Stimulated activated effector memory CD8-positive, alpha-beta T cell treated with anti-CD3 and anti-CD28 coated beads, Interleukin-12 subunit alpha, Interleukin-12 subunit beta, amount 100 ng/mL, for 72 hours (primary cell): ENCODE data around the gene CDHR3.

Experiments
- ATAC-seq: fragments of 150-1000 bp; cut with Tn5 transposase; 2 replicates; pipeline ENCODE4 v1.10.0; 2021
- DNase-seq, 2 donors: peaks; one replicate each; pipeline ENCODE4 v3.0.0; 2021 to 2022; ENCODE audit warnings: low spot score in 2 of 2
- H3K27ac Mint-ChIP-seq: one replicate; pipeline ENCODE4 v1.8.0; 2022; ENCODE audit warnings: mild to moderate bottlenecking, mixed read lengths
- H3K36me3 Mint-ChIP-seq: one replicate; pipeline ENCODE4 v1.8.0; 2022; ENCODE audit warnings: mild to moderate bottlenecking, mixed read lengths
- H3K4me1 Mint-ChIP-seq: one replicate; pipeline ENCODE4 v1.8.0; 2022; ENCODE audit warnings: mixed read lengths
- H3K4me3 Mint-ChIP-seq: one replicate; pipeline ENCODE4 v1.8.0; 2022; ENCODE audit warnings: mild to moderate bottlenecking, mixed read lengths
- H3K9me3 Mint-ChIP-seq: one replicate; pipeline ENCODE4 v1.8.0; 2022; ENCODE audit warnings: mixed read lengths

The CDHR3 gene

GRCh38 chr7:106038916-106039315, 75.9 kb downstream of the CDHR3 start:
- Mint-ChIP-seq H3K36me3 (no peaks in the 10 kb centered on the region), H3K4me1 (peaks cover 23% of the 10 kb centered on the region), H3K9me3 (no peaks in the 10 kb centered on the region), H3K27ac (no peak overlapping the region), H3K4me3 (no peak overlapping the region)
- no peak for ATAC-seq
- DNase-seq: no peak

GRCh38 chr7:106039486-106040060, 76.5 kb downstream of the CDHR3 start:
- no peak overlapping the region for H3K27ac Mint-ChIP-seq
- ATAC-seq (no peak), DNase-seq (no peak)
- peaks cover 23% of the 10 kb centered on the region for H3K4me1 Mint-ChIP-seq
- H3K36me3 Mint-ChIP-seq: no peaks in the 10 kb centered on the region
- no peaks in the 10 kb centered on the region for H3K9me3 Mint-ChIP-seq
- H3K4me3 Mint-ChIP-seq: no peak overlapping the region

- no peak overlapping the region for H3K27ac Mint-ChIP-seq
- H3K36me3 Mint-ChIP-seq: no peaks in the 10 kb centered on the region
- DNase-seq: no peak
- no peak for ATAC-seq
- H3K4me1 Mint-ChIP-seq: peaks cover 23% of the 10 kb centered on the region
- no peaks in the 10 kb centered on the region for H3K9me3 Mint-ChIP-seq
- H3K4me3 Mint-ChIP-seq: no peak overlapping the region
Observed at GRCh38 chr7:106041140-106041717, 78.2 kb downstream of the CDHR3 start.

- peaks cover 23% of the 10 kb centered on the region for H3K4me1 Mint-ChIP-seq
- H3K4me3 Mint-ChIP-seq: no peak overlapping the region
- H3K9me3 Mint-ChIP-seq: no peaks in the 10 kb centered on the region
- ATAC-seq (no peak), DNase-seq (no peak)
- no peaks in the 10 kb centered on the region for H3K36me3 Mint-ChIP-seq
- no peak overlapping the region for H3K27ac Mint-ChIP-seq
Observed at GRCh38 chr7:106042196-106042611, 79.1 kb downstream of the CDHR3 start.

GRCh38 chr7:106045139-106045538, 82.1 kb downstream of the CDHR3 start:
- H3K4me1 Mint-ChIP-seq: peaks cover 18% of the 10 kb centered on the region
- H3K9me3 Mint-ChIP-seq: no peaks in the 10 kb centered on the region
- DNase-seq (no peak), ATAC-seq (no peak)
- no peak overlapping the region for H3K27ac Mint-ChIP-seq
- no peak overlapping the region for H3K4me3 Mint-ChIP-seq
- H3K36me3 Mint-ChIP-seq: no peaks in the 10 kb centered on the region

GRCh38 chr7:106045586-106045985, 82.5 kb downstream of the CDHR3 start:
- ATAC-seq (no peak), DNase-seq (no peak)
- Mint-ChIP-seq H3K9me3 (no peaks in the 10 kb centered on the region), H3K36me3 (no peaks in the 10 kb centered on the region), H3K27ac (no peak overlapping the region), H3K4me3 (no peak overlapping the region), H3K4me1 (peaks cover 18% of the 10 kb centered on the region)

- ATAC-seq (no peak), DNase-seq (no peak)
- no peak overlapping the region for H3K27ac Mint-ChIP-seq
- H3K4me1 Mint-ChIP-seq: peaks cover 7% of the 10 kb centered on the region
- no peak overlapping the region for H3K4me3 Mint-ChIP-seq
- no peaks in the 10 kb centered on the region for H3K36me3 Mint-ChIP-seq
- H3K9me3 Mint-ChIP-seq: no peaks in the 10 kb centered on the region
Observed at GRCh38 chr7:106047184-106047583, 84.1 kb downstream of the CDHR3 start.

GRCh38 chr7:106047818-106048705, 85.0 kb downstream of the CDHR3 start:
- Mint-ChIP-seq H3K27ac (no peak overlapping the region), H3K36me3 (no peaks in the 10 kb centered on the region)

GRCh38 chr7:106048706-106049020, 85.6 kb downstream of the CDHR3 start:
- no peaks in the 10 kb centered on the region for H3K4me1 Mint-ChIP-seq
- ATAC-seq: no peak

More at GRCh38 chr7:106047818-106048705, 85.0 kb downstream of the CDHR3 start:
- no peaks in the 10 kb centered on the region for H3K9me3 Mint-ChIP-seq
- H3K4me3 Mint-ChIP-seq: no peak overlapping the region
- no peak for DNase-seq
- ATAC-seq: no peak
- H3K4me1 Mint-ChIP-seq: no peaks in the 10 kb centered on the region

GRCh38 chr7:106049139-106049752, 86.2 kb downstream of the CDHR3 start:
- Mint-ChIP-seq H3K4me1 (no peaks in the 10 kb centered on the region), H3K27ac (no peak overlapping the region), H3K4me3 (no peak overlapping the region), H3K9me3 (no peaks in the 10 kb centered on the region), H3K36me3 (no peaks in the 10 kb centered on the region)
- no peak for ATAC-seq
- no peak for DNase-seq

More at GRCh38 chr7:106048706-106049020, 85.6 kb downstream of the CDHR3 start:
- Mint-ChIP-seq H3K27ac (no peak overlapping the region), H3K9me3 (no peaks in the 10 kb centered on the region), H3K36me3 (no peaks in the 10 kb centered on the region), H3K4me3 (no peak overlapping the region)
- no peak for DNase-seq

- DNase-seq (no peak), ATAC-seq (no peak)
- Mint-ChIP-seq H3K9me3 (no peaks in the 10 kb centered on the region), H3K4me1 (no peaks in the 10 kb centered on the region), H3K27ac (no peak overlapping the region), H3K4me3 (no peak overlapping the region), H3K36me3 (no peaks in the 10 kb centered on the region)
Observed at GRCh38 chr7:106050002-106050745, 87.1 kb downstream of the CDHR3 start.

GRCh38 chr7:106050746-106051117, 87.7 kb downstream of the CDHR3 start:
- H3K4me3 Mint-ChIP-seq: no peak overlapping the region
- DNase-seq: no peak
- H3K36me3 Mint-ChIP-seq: no peaks in the 10 kb centered on the region
- no peak overlapping the region for H3K27ac Mint-ChIP-seq
- no peak for ATAC-seq
- H3K9me3 Mint-ChIP-seq: no peaks in the 10 kb centered on the region
- H3K4me1 Mint-ChIP-seq: no peaks in the 10 kb centered on the region

GRCh38 chr7:106052681-106053080, 89.6 kb downstream of the CDHR3 start:
- peaks cover 7% of the 10 kb centered on the region for H3K4me1 Mint-ChIP-seq
- no peaks in the 10 kb centered on the region for H3K9me3 Mint-ChIP-seq

GRCh38 chr7:106053109-106053508, 90.0 kb downstream of the CDHR3 start:
- DNase-seq: no peak
- no peak overlapping the region for H3K27ac Mint-ChIP-seq
- H3K36me3 Mint-ChIP-seq: no peaks in the 10 kb centered on the region
- H3K4me3 Mint-ChIP-seq: no peak overlapping the region
- ATAC-seq: no peak
- H3K4me1 Mint-ChIP-seq: peaks cover 12% of the 10 kb centered on the region
- H3K9me3 Mint-ChIP-seq: no peaks in the 10 kb centered on the region

More at GRCh38 chr7:106052681-106053080, 89.6 kb downstream of the CDHR3 start:
- Mint-ChIP-seq H3K27ac (no peak overlapping the region), H3K4me3 (no peak overlapping the region), H3K36me3 (no peaks in the 10 kb centered on the region)
- DNase-seq (no peak), ATAC-seq (no peak)
